ENCODE data around the gene MYRIP.
A peak's percentile ranks its signal among the peaks of the same experiment; 100 is the strongest.

The MYRIP gene

GRCh38 chr3:39855517-39855916 lies 46.1 kb downstream of the MYRIP start:
- no peaks in the 10 kb centered on the region for H3K79me2 ChIP-seq (ENCODE audit: control insufficient read depth, insufficient read depth, low read length)
- no peak overlapping the region for H2BK5ac ChIP-seq (ENCODE audit: low read length)
- no peaks in the 10 kb centered on the region for H3K27me3 ChIP-seq (ENCODE audit: insufficient read depth, low read length, poor library complexity)
- H3K4me2 ChIP-seq (ENCODE audit: low read length): no peak overlapping the region
- no peak overlapping the region for H2BK15ac ChIP-seq (replicated peaks; ENCODE audit: low read depth)
- no peak overlapping the region for H3K4me3 ChIP-seq (ENCODE audit: low read length)
- no peak overlapping the region for H3K23ac ChIP-seq (ENCODE audit: low read length)
- no peak overlapping the region for H3K4ac ChIP-seq (ENCODE audit: low read depth, low read length)
- DNase-seq: no peak
- no CpG with 5 or more reads among the region's 3 CpGs for WGBS (ENCODE audit: extremely low coverage, insufficient coverage, low lambda C conversion rate)
- no peak overlapping the region for H3K27ac ChIP-seq (ENCODE audit: low read depth, low read length)
- no peaks in the 10 kb centered on the region for H3K36me3 ChIP-seq (ENCODE audit: control insufficient read depth, insufficient read depth, low read length)
- no peak overlapping the region for H2AK5ac ChIP-seq (ENCODE audit: low read length)
- H4K8ac ChIP-seq (ENCODE audit: low read depth, low read length): no peak overlapping the region
- no peak overlapping the region for H4K5ac ChIP-seq (ENCODE audit: low read length)
- H3K56ac ChIP-seq (ENCODE audit: low read length): no peak overlapping the region
- H3K9ac ChIP-seq (ENCODE audit: low read length): no peak overlapping the region
- no peak overlapping the region for H2BK120ac ChIP-seq (ENCODE audit: low read depth, low read length)
- H3K18ac ChIP-seq (ENCODE audit: low read length): no peak overlapping the region
- no peaks in the 10 kb centered on the region for H3K79me1 ChIP-seq (ENCODE audit: low read length)
- H3K4me1 ChIP-seq (ENCODE audit: control insufficient read depth, low read depth, low read length): no peaks in the 10 kb centered on the region

DNA sequence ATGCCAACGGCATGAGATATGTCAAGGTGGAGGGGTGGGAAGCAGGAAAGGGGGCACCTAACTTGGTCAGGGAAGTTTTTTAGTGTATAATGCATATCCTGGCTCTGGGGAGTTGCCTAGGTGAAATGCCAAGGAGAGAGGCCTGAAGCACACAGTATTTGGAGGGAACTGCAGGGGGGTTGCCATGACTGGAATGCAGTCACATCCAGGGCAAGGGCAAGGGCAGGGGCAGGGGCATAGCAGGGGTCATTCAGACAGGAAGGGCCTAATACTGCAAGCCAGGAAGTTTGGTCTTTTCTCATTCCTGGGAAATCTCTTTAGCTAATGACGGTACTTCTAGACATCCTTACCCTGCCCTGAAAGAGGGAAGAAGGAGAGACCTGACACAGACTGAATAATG lies 60.5 kb downstream of the MYRIP start:
- Histone ChIP-seq H3K4me1 (ENCODE audit: control insufficient read depth, low read depth, low read length) (peaks cover 3% of the 10 kb centered on the region), H3K18ac (ENCODE audit: low read length) (no peak overlapping the region), H3K27me3 (ENCODE audit: insufficient read depth, low read length, poor library complexity) (no peaks in the 10 kb centered on the region), H3K27ac (ENCODE audit: low read depth, low read length) (no peak overlapping the region), H3K4ac (ENCODE audit: low read depth, low read length) (no peak overlapping the region), H2BK5ac (ENCODE audit: low read length) (no peak overlapping the region), H3K79me1 (ENCODE audit: low read length) (no peaks in the 10 kb centered on the region), H2BK15ac (replicated peaks; ENCODE audit: low read depth) (no peak overlapping the region), H3K23ac (ENCODE audit: low read length) (no peak overlapping the region), H4K8ac (ENCODE audit: low read depth, low read length) (no peak overlapping the region), H3K79me2 (ENCODE audit: control insufficient read depth, insufficient read depth, low read length) (no peaks in the 10 kb centered on the region), H3K56ac (ENCODE audit: low read length) (no peak overlapping the region), H2AK5ac (ENCODE audit: low read length) (no peak overlapping the region), H3K4me2 (ENCODE audit: low read length) (no peak overlapping the region), H4K5ac (ENCODE audit: low read length) (no peak overlapping the region), H3K36me3 (ENCODE audit: control insufficient read depth, insufficient read depth, low read length) (no peaks in the 10 kb centered on the region), H3K4me3 (ENCODE audit: low read length) (no peak overlapping the region), H3K9ac (ENCODE audit: low read length) (no peak overlapping the region), H2BK120ac (ENCODE audit: low read depth, low read length) (no peak overlapping the region)
- WGBS (ENCODE audit: extremely low coverage, insufficient coverage, low lambda C conversion rate): no CpG with 5 or more reads among the region's 2 CpGs
- peak; percentile 59 for DNase-seq

- Histone ChIP-seq H3K36me3 (ENCODE audit: control insufficient read depth, insufficient read depth, low read length) (no peaks in the 10 kb centered on the region), H3K4me3 (ENCODE audit: low read length) (no peak overlapping the region), H3K56ac (ENCODE audit: low read length) (no peak overlapping the region), H2BK120ac (ENCODE audit: low read depth, low read length) (no peak overlapping the region), H3K4me1 (ENCODE audit: control insufficient read depth, low read depth, low read length) (peaks cover 3% of the 10 kb centered on the region), H3K4ac (ENCODE audit: low read depth, low read length) (no peak overlapping the region), H3K27me3 (ENCODE audit: insufficient read depth, low read length, poor library complexity) (no peaks in the 10 kb centered on the region), H4K5ac (ENCODE audit: low read length) (no peak overlapping the region), H4K8ac (ENCODE audit: low read depth, low read length) (no peak overlapping the region), H3K9ac (ENCODE audit: low read length) (no peak overlapping the region), H3K79me1 (ENCODE audit: low read length) (no peaks in the 10 kb centered on the region), H3K27ac (ENCODE audit: low read depth, low read length) (no peak overlapping the region), H3K79me2 (ENCODE audit: control insufficient read depth, insufficient read depth, low read length) (no peaks in the 10 kb centered on the region), H2BK5ac (ENCODE audit: low read length) (no peak overlapping the region), H2AK5ac (ENCODE audit: low read length) (no peak overlapping the region), H3K4me2 (ENCODE audit: low read length) (no peak overlapping the region), H3K18ac (ENCODE audit: low read length) (no peak overlapping the region), H2BK15ac (replicated peaks; ENCODE audit: low read depth) (no peak overlapping the region), H3K23ac (ENCODE audit: low read length) (no peak overlapping the region)
- peak; percentile 3 for DNase-seq
- WGBS (ENCODE audit: extremely low coverage, insufficient coverage, low lambda C conversion rate): no CpG with 5 or more reads among the region's 3 CpGs
Measured at GRCh38 chr3:39870706-39871105, 61.3 kb downstream of the MYRIP start.

DNA sequence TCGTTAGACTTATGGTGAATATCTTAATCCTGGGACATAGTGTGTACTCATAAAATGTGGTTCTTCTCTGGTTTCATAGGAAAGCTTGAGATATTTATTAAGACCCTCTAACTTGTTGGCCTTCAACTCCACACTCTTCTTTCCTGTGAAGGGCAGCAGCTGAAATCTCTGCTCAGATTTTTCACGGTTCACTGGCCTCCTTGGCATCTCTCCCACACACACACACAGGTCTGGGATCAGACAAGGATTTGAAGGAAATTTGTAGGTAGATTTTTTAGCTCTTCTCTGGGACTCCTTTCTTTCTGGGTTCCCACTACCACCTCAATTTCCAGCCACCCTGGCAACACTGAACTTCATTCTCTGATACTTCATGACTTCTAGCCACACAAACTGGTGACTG lies 70.2 kb downstream of the MYRIP start:
- no peak overlapping the region for H3K4ac ChIP-seq (ENCODE audit: low read depth, low read length)
- H3K18ac ChIP-seq (ENCODE audit: low read length): no peak overlapping the region
- no peaks in the 10 kb centered on the region for H3K79me1 ChIP-seq (ENCODE audit: low read length)
- no peak overlapping the region for H2BK15ac ChIP-seq (replicated peaks; ENCODE audit: low read depth)
- DNase-seq: no peak
- no peak overlapping the region for H2BK5ac ChIP-seq (ENCODE audit: low read length)
- no CpG with 5 or more reads among the region's 2 CpGs for WGBS (ENCODE audit: extremely low coverage, insufficient coverage, low lambda C conversion rate)
- no peaks in the 10 kb centered on the region for H3K27me3 ChIP-seq (ENCODE audit: insufficient read depth, low read length, poor library complexity)
- no peak overlapping the region for H3K9ac ChIP-seq (ENCODE audit: low read length)
- H3K4me1 ChIP-seq (ENCODE audit: control insufficient read depth, low read depth, low read length): no peaks in the 10 kb centered on the region
- H2BK120ac ChIP-seq (ENCODE audit: low read depth, low read length): no peak overlapping the region
- H3K56ac ChIP-seq (ENCODE audit: low read length): no peak overlapping the region
- no peak overlapping the region for H2AK5ac ChIP-seq (ENCODE audit: low read length)
- no peak overlapping the region for H3K4me3 ChIP-seq (ENCODE audit: low read length)
- no peak overlapping the region for H3K23ac ChIP-seq (ENCODE audit: low read length)
- no peak overlapping the region for H3K27ac ChIP-seq (ENCODE audit: low read depth, low read length)
- no peak overlapping the region for H4K5ac ChIP-seq (ENCODE audit: low read length)
- no peaks in the 10 kb centered on the region for H3K36me3 ChIP-seq (ENCODE audit: control insufficient read depth, insufficient read depth, low read length)
- H3K4me2 ChIP-seq (ENCODE audit: low read length): no peak overlapping the region
- H4K8ac ChIP-seq (ENCODE audit: low read depth, low read length): no peak overlapping the region
- no peaks in the 10 kb centered on the region for H3K79me2 ChIP-seq (ENCODE audit: control insufficient read depth, insufficient read depth, low read length)

GRCh38 chr3:39882111-39882510 lies 72.7 kb downstream of the MYRIP start:
- H2AK5ac ChIP-seq (ENCODE audit: low read length): no peak overlapping the region

GRCh38 chr3:39892068-39892467 lies 82.7 kb downstream of the MYRIP start:
- H3K56ac ChIP-seq (ENCODE audit: low read length): no peak overlapping the region
- H3K79me2 ChIP-seq (ENCODE audit: control insufficient read depth, insufficient read depth, low read length): no peaks in the 10 kb centered on the region
- H3K27ac ChIP-seq (ENCODE audit: low read depth, low read length): no peak overlapping the region
- no peak overlapping the region for H3K18ac ChIP-seq (ENCODE audit: low read length)
- H3K4me1 ChIP-seq (ENCODE audit: control insufficient read depth, low read depth, low read length): peaks cover 2% of the 10 kb centered on the region
- no peaks in the 10 kb centered on the region for H3K36me3 ChIP-seq (ENCODE audit: control insufficient read depth, insufficient read depth, low read length)
- no peak overlapping the region for H3K4ac ChIP-seq (ENCODE audit: low read depth, low read length)
- H3K23ac ChIP-seq (ENCODE audit: low read length): peak overlapping the region; percentile 99
- no peak overlapping the region for H2AK5ac ChIP-seq (ENCODE audit: low read length)
- WGBS (ENCODE audit: extremely low coverage, insufficient coverage, low lambda C conversion rate): no CpG with 5 or more reads among the region's 1 CpG
- peak; percentile 43 for DNase-seq
- no peak overlapping the region for H2BK5ac ChIP-seq (ENCODE audit: low read length)
- no peak overlapping the region for H2BK120ac ChIP-seq (ENCODE audit: low read depth, low read length)
- no peak overlapping the region for H3K4me2 ChIP-seq (ENCODE audit: low read length)
- no peak overlapping the region for H4K8ac ChIP-seq (ENCODE audit: low read depth, low read length)
- no peak overlapping the region for H4K5ac ChIP-seq (ENCODE audit: low read length)
- no peak overlapping the region for H3K9ac ChIP-seq (ENCODE audit: low read length)
- no peak overlapping the region for H3K4me3 ChIP-seq (ENCODE audit: low read length)
- no peak overlapping the region for H2BK15ac ChIP-seq (replicated peaks; ENCODE audit: low read depth)
- H3K27me3 ChIP-seq (ENCODE audit: insufficient read depth, low read length, poor library complexity): no peaks in the 10 kb centered on the region
- H3K79me1 ChIP-seq (ENCODE audit: low read length): no peaks in the 10 kb centered on the region

More at GRCh38 chr3:39882111-39882510, 72.7 kb downstream of the MYRIP start:
- Histone ChIP-seq H3K23ac (ENCODE audit: low read length) (no peak overlapping the region), H2BK5ac (ENCODE audit: low read length) (no peak overlapping the region), H3K9ac (ENCODE audit: low read length) (no peak overlapping the region), H2BK120ac (ENCODE audit: low read depth, low read length) (no peak overlapping the region), H3K4me1 (ENCODE audit: control insufficient read depth, low read depth, low read length) (no peaks in the 10 kb centered on the region), H4K5ac (ENCODE audit: low read length) (no peak overlapping the region), H3K4ac (ENCODE audit: low read depth, low read length) (no peak overlapping the region), H3K18ac (ENCODE audit: low read length) (no peak overlapping the region), H3K79me2 (ENCODE audit: control insufficient read depth, insufficient read depth, low read length) (no peaks in the 10 kb centered on the region), H3K4me2 (ENCODE audit: low read length) (no peak overlapping the region), H3K27me3 (ENCODE audit: insufficient read depth, low read length, poor library complexity) (no peaks in the 10 kb centered on the region), H3K79me1 (ENCODE audit: low read length) (no peaks in the 10 kb centered on the region), H2BK15ac (replicated peaks; ENCODE audit: low read depth) (no peak overlapping the region), H3K56ac (ENCODE audit: low read length) (no peak overlapping the region), H3K4me3 (ENCODE audit: low read length) (no peak overlapping the region), H3K36me3 (ENCODE audit: control insufficient read depth, insufficient read depth, low read length) (no peaks in the 10 kb centered on the region), H4K8ac (ENCODE audit: low read depth, low read length) (no peak overlapping the region), H3K27ac (ENCODE audit: low read depth, low read length) (no peak overlapping the region)
- no CpG with 5 or more reads among the region's 1 CpG for WGBS (ENCODE audit: extremely low coverage, insufficient coverage, low lambda C conversion rate)
- DNase-seq: no peak
